CD4-positive, alpha-beta memory T cell (primary cell): ENCODE data around the gene NPPA. TPM values are rescaled to one million over a fixed set of nuclear protein-coding genes. Genes with fewer than 3 reads are reported as not detected.

ENCODE experiments used
- CTCF ChIA-PET: fragments of 350-600 bp; sonication (Branson Sonifier 250); formaldehyde crosslinking; loops from one replicate; lab custom pipeline; 2021; ENCODE audit warnings: inconsistent platforms; ENCODE audit not compliant: partially characterized antibody; lab: Charles Lee
- POLR2A ChIA-PET: fragments of 350-600 bp; sonication (Branson Sonifier 250); formaldehyde crosslinking; loops from one replicate; lab custom pipeline; 2021; ENCODE audit not compliant: partially characterized antibody; lab: Charles Lee
- DNase-seq, 5 donors: peaks; one replicate each; pipeline versions ENCODE4 v3.0.0 to v3.0.0-alpha.2; 2020 to 2022; ENCODE audit warnings: mixed read lengths in 1 of 5
- H3K27ac ChIP-seq: one replicate; pipeline ENCODE4 v1.7.0; 2013; ENCODE audit warnings: low read depth, low read length
- H3K27me3 ChIP-seq: 2 replicates; pipeline ENCODE4 v1.7.0; 2013; ENCODE audit warnings: mild to moderate bottlenecking, low read length, moderate library complexity; ENCODE audit not compliant: insufficient read depth
- H3K36me3 ChIP-seq: 2 replicates; pipeline ENCODE4 v1.7.0; 2013; ENCODE audit warnings: mild to moderate bottlenecking, low read length, moderate library complexity; ENCODE audit not compliant: insufficient read depth
- H3K4me1 ChIP-seq: 2 replicates; pipeline ENCODE4 v1.7.0; 2013; ENCODE audit warnings: mild to moderate bottlenecking, low read length, moderate library complexity; ENCODE audit not compliant: insufficient read depth
- H3K4me3 ChIP-seq, 2 donors: one replicate each; pipeline ENCODE4 v1.7.0; 2013; ENCODE audit warnings: low read length in 2 of 2, mild to moderate bottlenecking in 1 of 2
- H3K9me3 ChIP-seq, 2 donors: one replicate each; pipeline ENCODE4 v1.7.0; 2013; ENCODE audit warnings: low read length in 2 of 2, control low read depth in 1 of 2; ENCODE audit not compliant: control insufficient read depth in 1 of 2
- H3K27ac Mint-ChIP-seq, 7 donors: one replicate each; pipeline ENCODE4 v1.8.0; 2020 to 2021; ENCODE audit warnings: mixed read lengths in 7 of 7, mild to moderate bottlenecking in 6 of 7, inconsistent platforms in 3 of 7, moderate library complexity in 3 of 7
- H3K27me3 Mint-ChIP-seq, 2 donors: one replicate each; pipeline ENCODE4 v1.8.0; 2020 to 2021; ENCODE audit warnings: mixed read lengths in 2 of 2
- H3K36me3 Mint-ChIP-seq, 2 donors: one replicate each; pipeline ENCODE4 v1.8.0; 2020 to 2021; ENCODE audit warnings: mixed read lengths in 2 of 2, inconsistent platforms in 1 of 2, mild to moderate bottlenecking in 1 of 2
- H3K4me1 Mint-ChIP-seq, 4 donors: one replicate each; pipeline ENCODE4 v1.8.0; 2020 to 2021; ENCODE audit warnings: mixed read lengths in 4 of 4, mild to moderate bottlenecking in 1 of 4
- H3K4me3 Mint-ChIP-seq, 8 donors: one replicate each; pipeline ENCODE4 v1.8.0; 2020 to 2021; ENCODE audit warnings: mixed read lengths in 8 of 8, mild to moderate bottlenecking in 7 of 8, moderate library complexity in 6 of 8, inconsistent platforms in 3 of 8
- H3K9me3 Mint-ChIP-seq, 8 donors: one replicate each; pipeline ENCODE4 v1.8.0; 2020 to 2021; ENCODE audit warnings: mixed read lengths in 8 of 8, mild to moderate bottlenecking in 5 of 8, inconsistent platforms in 3 of 8, moderate library complexity in 1 of 8
- intact Hi-C: fragments of 100-400 bp; cut with micrococcal nuclease; formaldehyde crosslinking; loops from one replicate; pipeline ENCODE4 v1.15.1; 2023
- polyA plus RNA-seq, 2 donors: library from polyadenylated mRNA; unstranded; fragments of 300-500 nt; fragmentation: Illumina TruSeq; gene quantifications; one replicate each; pipeline ENCODE4 v1.2.3, GENCODE V29; 2021
- total RNA-seq, 2 experiments: library from RNA; stranded (reverse); gene quantifications; one replicate each; pipeline ENCODE4 v1.2.3, GENCODE V29; 2021

NPPA gene
- total and polyA plus RNA-seq, 4 experiments from 2014 or later, result not detected

DNA sequence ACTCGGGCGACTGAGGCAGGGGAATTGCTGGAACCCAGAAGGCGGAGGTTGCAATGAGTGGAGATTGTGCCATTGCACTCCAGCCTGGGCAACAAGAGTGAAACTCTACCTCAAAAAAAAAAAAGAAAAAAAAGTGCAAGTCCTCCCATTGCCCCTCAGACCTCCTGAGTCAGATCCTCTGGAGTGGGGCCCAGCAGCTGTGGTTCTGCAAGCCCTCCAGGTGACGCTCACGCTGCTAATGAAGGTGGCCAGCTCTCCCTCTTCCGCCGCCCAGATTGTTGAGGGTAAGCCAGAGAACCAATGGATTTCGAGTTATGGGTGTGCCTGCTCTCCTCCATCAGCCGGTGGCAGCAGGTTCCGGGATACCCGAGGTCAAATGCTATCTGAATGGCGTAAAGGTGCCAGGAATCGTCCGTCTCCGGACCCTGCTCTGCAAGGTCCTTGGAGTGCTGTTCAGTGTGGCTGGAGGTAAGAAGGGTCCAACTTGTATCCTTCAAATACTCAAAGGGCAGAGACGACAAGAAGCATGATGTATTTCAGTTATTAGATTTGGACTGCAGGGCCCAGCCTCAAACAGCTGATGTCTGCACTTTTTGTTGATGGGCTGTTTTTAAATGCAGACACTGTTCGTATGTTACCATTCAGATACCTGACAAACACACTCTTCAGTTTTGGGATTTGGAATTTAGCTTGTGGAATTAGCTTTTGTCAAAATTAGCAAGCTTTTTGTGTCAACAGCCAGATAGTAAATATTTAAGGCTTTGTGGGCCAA, 24.0 kb downstream of the NPPA start:
- CTCF ChIA-PET, result no interaction called here

DNA sequence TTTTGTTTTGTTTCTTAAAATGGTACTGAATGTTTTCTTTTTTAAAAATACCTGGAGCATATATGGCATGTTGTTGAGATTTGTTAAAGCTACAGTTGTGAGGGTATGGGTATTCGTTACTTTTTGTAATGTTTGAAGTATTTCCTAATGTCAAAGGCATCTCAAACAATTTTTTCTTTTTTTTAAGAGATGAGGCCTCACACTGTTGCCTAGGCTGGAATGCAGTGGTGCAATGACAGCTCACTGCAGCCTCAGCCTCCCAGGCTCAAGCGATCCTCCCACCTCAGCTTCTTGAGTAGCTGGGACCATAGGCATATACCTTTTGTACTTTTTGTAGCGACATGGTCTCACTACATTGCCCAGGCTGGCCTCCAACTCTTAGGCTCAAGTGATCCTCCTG, 25.5 kb downstream of the NPPA start:
- Mint-ChIP-seq H3K36me3 (peaks cover 22 to 51% of the 10 kb centered on the region in 2 donors), H3K27me3 (no peaks in the 10 kb centered on the region), H3K27ac (no peak overlapping the region), H3K9me3 (no peaks in the 10 kb centered on the region), H3K4me1 (no peaks in the 10 kb centered on the region), H3K4me3 (peak overlapping the region in 1 of 8 donors; percentile 48)
- H3K4me1 ChIP-seq, result no peaks in the 10 kb centered on the region
- ChIA-PET POLR2A (no interaction called here), CTCF (no interaction called here)
- H3K4me3 ChIP-seq, result no peak overlapping the region
- DNase-seq, result no peak
- H3K27ac ChIP-seq, result no peak overlapping the region
- intact Hi-C loops, result no loop called here
- peaks cover 19% of the 10 kb centered on the region for H3K36me3 ChIP-seq
- H3K27me3 ChIP-seq, result no peaks in the 10 kb centered on the region
- no peaks in the 10 kb centered on the region for H3K9me3 ChIP-seq

More for the DNA sequence above, 24.0 kb downstream of the NPPA start:
- Mint-ChIP-seq H3K36me3 (peaks cover 26 to 53% of the 10 kb centered on the region in 2 donors), H3K4me1 (no peaks in the 10 kb centered on the region), H3K4me3 (no peak overlapping the region), H3K9me3 (no peaks in the 10 kb centered on the region), H3K27ac (no peak overlapping the region), H3K27me3 (no peaks in the 10 kb centered on the region)
- Histone ChIP-seq H3K4me3 (no peak overlapping the region), H3K36me3 (peaks cover 23% of the 10 kb centered on the region), H3K9me3 (no peaks in the 10 kb centered on the region), H3K27me3 (no peaks in the 10 kb centered on the region), H3K4me1 (no peaks in the 10 kb centered on the region), H3K27ac (no peak overlapping the region)
- POLR2A ChIA-PET, result no interaction called here
- intact Hi-C loops, result no loop called here
- no peak for DNase-seq

DNA sequence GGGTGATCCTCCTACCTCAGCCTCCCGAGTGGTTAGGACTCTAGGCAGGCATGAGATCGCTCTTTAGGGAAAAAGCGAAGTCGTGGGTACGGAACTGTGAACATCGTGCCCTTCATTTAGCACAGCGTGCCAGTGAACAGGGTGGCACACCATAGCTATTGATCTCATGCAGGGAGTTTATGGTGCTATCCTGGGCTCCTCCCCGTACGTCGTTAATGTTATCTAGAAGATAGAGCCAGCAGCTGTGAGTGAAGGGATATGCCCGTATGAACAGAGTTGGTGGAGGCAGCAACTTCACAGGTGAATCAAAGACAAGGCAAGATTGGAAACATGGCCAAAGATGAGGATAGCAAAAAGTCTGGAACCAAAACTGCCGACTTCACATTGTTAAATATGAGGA, 30.4 kb downstream of the NPPA start:
- Mint-ChIP-seq H3K4me3 (no peak overlapping the region), H3K27me3 (no peaks in the 10 kb centered on the region), H3K36me3 (peaks cover 35 to 49% of the 10 kb centered on the region in 2 donors), H3K9me3 (no peaks in the 10 kb centered on the region), H3K4me1 (peaks cover 0 to 4% (median under 1%) of the 10 kb centered on the region in 4 donors), H3K27ac (no peak overlapping the region)
- ChIA-PET POLR2A (no interaction called here), CTCF (no interaction called here)
- H3K4me1 ChIP-seq, result no peaks in the 10 kb centered on the region
- DNase-seq, result no peak
- intact Hi-C loops, result no loop called here
- H3K27me3 ChIP-seq, result no peaks in the 10 kb centered on the region
- no peaks in the 10 kb centered on the region for H3K9me3 ChIP-seq
- no peak overlapping the region for H3K4me3 ChIP-seq
- no peak overlapping the region for H3K27ac ChIP-seq
- H3K36me3 ChIP-seq, result peaks cover 25% of the 10 kb centered on the region

DNA sequence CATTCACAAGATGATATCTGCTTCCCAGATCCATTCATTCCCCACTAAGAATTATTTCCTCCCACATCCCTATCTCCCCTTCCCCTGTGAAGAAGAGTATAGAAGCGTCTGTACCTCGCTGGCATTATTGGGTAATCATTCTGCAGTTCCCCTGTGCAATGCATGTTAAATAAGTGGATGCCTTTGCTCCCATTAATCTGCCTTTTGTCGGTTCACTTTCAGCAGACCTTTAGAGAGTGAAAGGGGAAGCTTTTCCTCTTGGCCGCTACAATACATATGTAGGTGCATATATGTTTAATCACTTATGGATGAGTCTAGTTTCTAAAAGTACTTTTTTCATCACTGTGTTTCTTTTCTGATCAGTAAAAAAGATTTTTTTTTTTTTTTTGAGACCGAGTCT, 34.6 kb downstream of the NPPA start:
- Histone ChIP-seq H3K36me3 (peaks cover 16% of the 10 kb centered on the region), H3K27me3 (no peaks in the 10 kb centered on the region), H3K4me3 (no peak overlapping the region), H3K4me1 (peaks cover 3% of the 10 kb centered on the region), H3K27ac (no peak overlapping the region), H3K9me3 (no peaks in the 10 kb centered on the region)
- Mint-ChIP-seq H3K4me3 (no peak overlapping the region), H3K27ac (no peak overlapping the region), H3K36me3 (peaks cover 26 to 39% of the 10 kb centered on the region in 2 donors), H3K27me3 (no peaks in the 10 kb centered on the region), H3K9me3 (no peaks in the 10 kb centered on the region), H3K4me1 (peaks cover 5 to 11% (median 9%) of the 10 kb centered on the region in 4 donors)
- DNase-seq, result no peak
- POLR2A ChIA-PET, result no interaction called here
- intact Hi-C loops, result no loop called here
- CTCF ChIA-PET, result no interaction called here

DNA sequence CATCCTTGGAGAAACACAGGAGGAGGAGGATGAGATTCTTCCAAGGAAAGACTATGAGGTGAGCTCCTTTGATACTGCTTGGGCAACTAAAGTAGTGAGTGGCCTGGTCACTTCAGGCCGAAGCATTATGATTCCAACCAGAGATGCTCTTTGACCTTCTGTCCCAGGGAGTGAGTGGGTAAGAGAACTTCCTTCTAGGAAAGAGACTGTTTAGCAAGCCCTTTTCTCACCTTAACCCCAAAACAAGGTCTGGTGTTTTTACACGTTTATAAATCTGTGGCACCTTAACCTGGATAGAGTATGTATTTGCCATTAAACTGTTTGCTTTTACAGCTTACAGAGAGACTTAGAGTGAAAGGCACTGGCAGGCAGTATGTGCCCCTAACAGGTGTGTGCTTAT, 40.5 kb downstream of the NPPA start:
- Mint-ChIP-seq H3K27ac (peak overlapping the region; percentile 92 to 100 (median 99)), H3K4me3 (peak overlapping the region; percentile 65 to 100 (median 98)), H3K4me1 (peaks cover 35 to 65% (median 52%) of the 10 kb centered on the region in 4 donors), H3K36me3 (peaks cover 0 to 30% of the 10 kb centered on the region in 2 donors), H3K9me3 (peaks cover 0 to 1% (median 0%) of the 10 kb centered on the region in 8 donors), H3K27me3 (no peaks in the 10 kb centered on the region)
- ChIA-PET POLR2A (interaction anchor here (1.3 to 3.0 kb wide), 8 partner anchors 9 to 546 kb away, joined by 3 to 80 read pairs (median 5); partner anchors contain the start of gene AGTRAP), CTCF (interaction anchor here (1.1 to 1.8 kb wide), 3 partner anchors 19 to 103 kb away, joined by 3 to 7 read pairs (median 5); no protein-coding TSS in a partner anchor)
- Histone ChIP-seq H3K4me1 (peaks cover 53% of the 10 kb centered on the region), H3K27me3 (no peaks in the 10 kb centered on the region), H3K27ac (peak overlapping the region; percentile 73), H3K36me3 (no peaks in the 10 kb centered on the region), H3K9me3 (no peaks in the 10 kb centered on the region), H3K4me3 (peak overlapping the region in 1 of 2 donors; percentile 86)
- intact Hi-C loops, result loop anchor here (2.0 to 10.0 kb wide), 6 partner anchors 22 to 1295 kb away; partner anchors contain the start of genes AGTRAP, MAD2L2, MFN2 and MTOR
- no peak for DNase-seq

DNA sequence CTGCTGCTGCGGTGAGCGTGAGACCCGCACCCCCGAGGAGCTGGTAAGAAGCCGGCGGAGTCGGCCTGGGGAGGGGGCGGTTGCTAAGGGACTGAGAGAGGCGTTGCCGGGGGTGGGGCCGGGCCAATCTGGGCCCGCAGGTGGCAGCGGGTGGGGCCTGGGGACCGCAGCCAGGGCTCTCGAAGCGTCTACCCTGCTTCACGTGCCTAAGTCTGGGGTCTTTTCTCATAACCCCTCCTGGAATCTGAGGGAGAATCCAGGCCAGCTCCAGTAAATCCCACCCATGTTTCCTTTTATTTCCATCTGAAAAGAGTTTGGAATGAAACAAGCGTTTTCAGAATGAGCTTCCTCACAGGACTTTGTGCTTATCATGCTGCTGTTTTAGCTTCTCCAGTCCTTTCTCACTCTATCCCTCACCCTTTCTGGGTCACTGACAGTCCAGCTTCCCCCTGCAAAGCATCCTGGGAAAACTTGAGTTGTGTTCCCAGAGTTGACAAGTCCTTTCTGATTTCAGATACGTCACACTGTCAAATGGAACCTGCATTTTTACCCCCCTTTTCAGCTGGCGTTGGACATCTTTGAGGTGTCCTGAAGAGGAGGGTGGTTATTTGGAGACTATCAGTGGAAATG, 41.2 kb downstream of the NPPA start:
- peak overlapping the region; percentile 37 to 86 for H3K4me3 ChIP-seq
- Mint-ChIP-seq H3K27ac (peak overlapping the region; percentile 92 to 100 (median 99)), H3K4me1 (peaks cover 35 to 72% (median 56%) of the 10 kb centered on the region in 4 donors), H3K9me3 (peaks cover 0 to 1% (median 0%) of the 10 kb centered on the region in 8 donors), H3K36me3 (peaks cover under 1 to 25% of the 10 kb centered on the region in 2 donors), H3K4me3 (peak overlapping the region; percentile 96 to 100 (median 98)), H3K27me3 (no peaks in the 10 kb centered on the region)
- peaks cover 55% of the 10 kb centered on the region for H3K4me1 ChIP-seq
- intact Hi-C loops, result loop anchor here (1.0 to 10.0 kb wide), 7 partner anchors 22 to 1294 kb away; partner anchors contain the start of genes AGTRAP, MAD2L2, MFN2 and MTOR
- H3K27me3 ChIP-seq, result no peaks in the 10 kb centered on the region
- CTCF ChIA-PET, result interaction anchor here (1.0 to 1.8 kb wide), 4 partner anchors 18 to 156 kb away, joined by 3 to 7 read pairs (median 4); no protein-coding TSS in a partner anchor
- POLR2A ChIA-PET, result interaction anchor here (0.8 to 3.0 kb wide), 13 partner anchors 9 to 813 kb away, joined by 3 to 80 read pairs (median 5); partner anchors contain the start of genes AGTRAP and EXOSC10
- no peak for DNase-seq
- peaks cover under 1% of the 10 kb centered on the region for H3K36me3 ChIP-seq
- no peaks in the 10 kb centered on the region for H3K9me3 ChIP-seq
- H3K27ac ChIP-seq, result peak overlapping the region; percentile 73
